PFSK-1 (cell line): ENCODE measurements around the gene NPIPB6.

Experiments
- FOXP2 ChIP-seq: optimal IDR thresholded peaks from 2 replicates; pipeline ENCODE3; 2011; ENCODE audit warnings: borderline replicate concordance, control low read depth, inconsistent platforms; ENCODE audit not compliant: insufficient read depth; ENCODE audit errors: extremely low read length, extremely low read depth
- POLR2AphosphoS5 ChIP-seq: IDR thresholded peaks from 2 replicates; pipeline ENCODE4 v1.6.1; 2012; ENCODE audit warnings: low read depth, mild to moderate bottlenecking, control low read depth, low read length, moderate library complexity
- SIN3A ChIP-seq: IDR thresholded peaks from 2 replicates; pipeline ENCODE4 v1.6.1; 2012; ENCODE audit warnings: mild to moderate bottlenecking, low read length, moderate library complexity, borderline replicate concordance; ENCODE audit not compliant: insufficient read depth
- TAF1 ChIP-seq: IDR thresholded peaks from 2 replicates; pipeline ENCODE4 v1.6.1; 2012; ENCODE audit warnings: low read length, control low read depth, borderline replicate concordance; ENCODE audit not compliant: insufficient read depth
- TF ChIP-seq, protein P1 (sequence below), 2 experiments: IDR thresholded peaks; 2 replicates each; pipeline versions ENCODE4 v1.6.1 to v1.8.0; 2011 to 2012; ENCODE audit warnings: low read depth in 2 of 2, low read length in 2 of 2, control low read depth in 1 of 2, inconsistent platforms in 1 of 2, mild to moderate bottlenecking in 1 of 2, moderate library complexity in 1 of 2; ENCODE audit not compliant: insufficient read depth in 1 of 2

NPIPB6 gene

DNA sequence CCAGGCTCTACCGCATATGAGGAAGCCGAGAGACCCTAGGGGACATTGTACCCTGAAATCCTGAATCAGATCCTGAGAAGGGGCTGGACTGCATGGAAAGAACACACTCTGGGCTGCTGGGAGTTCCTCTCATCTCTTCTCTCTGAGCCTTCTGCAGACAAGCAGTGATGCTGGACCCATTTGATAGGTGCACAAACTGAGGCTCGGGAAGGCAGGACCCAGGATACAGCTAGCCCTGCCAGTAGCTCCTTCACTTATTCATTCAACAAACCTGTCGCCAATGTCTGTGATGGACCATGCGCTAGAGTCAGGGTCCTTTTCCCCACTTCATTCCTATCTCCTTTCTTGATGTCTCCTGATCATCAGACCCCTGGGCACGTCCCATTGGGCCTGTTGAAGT is 69.1 kb downstream of the NPIPB6 start:
- TF ChIP-seq SIN3A: no peak
- no peak for TF ChIP-seq FOXP2
- TF ChIP-seq, protein P1, sequence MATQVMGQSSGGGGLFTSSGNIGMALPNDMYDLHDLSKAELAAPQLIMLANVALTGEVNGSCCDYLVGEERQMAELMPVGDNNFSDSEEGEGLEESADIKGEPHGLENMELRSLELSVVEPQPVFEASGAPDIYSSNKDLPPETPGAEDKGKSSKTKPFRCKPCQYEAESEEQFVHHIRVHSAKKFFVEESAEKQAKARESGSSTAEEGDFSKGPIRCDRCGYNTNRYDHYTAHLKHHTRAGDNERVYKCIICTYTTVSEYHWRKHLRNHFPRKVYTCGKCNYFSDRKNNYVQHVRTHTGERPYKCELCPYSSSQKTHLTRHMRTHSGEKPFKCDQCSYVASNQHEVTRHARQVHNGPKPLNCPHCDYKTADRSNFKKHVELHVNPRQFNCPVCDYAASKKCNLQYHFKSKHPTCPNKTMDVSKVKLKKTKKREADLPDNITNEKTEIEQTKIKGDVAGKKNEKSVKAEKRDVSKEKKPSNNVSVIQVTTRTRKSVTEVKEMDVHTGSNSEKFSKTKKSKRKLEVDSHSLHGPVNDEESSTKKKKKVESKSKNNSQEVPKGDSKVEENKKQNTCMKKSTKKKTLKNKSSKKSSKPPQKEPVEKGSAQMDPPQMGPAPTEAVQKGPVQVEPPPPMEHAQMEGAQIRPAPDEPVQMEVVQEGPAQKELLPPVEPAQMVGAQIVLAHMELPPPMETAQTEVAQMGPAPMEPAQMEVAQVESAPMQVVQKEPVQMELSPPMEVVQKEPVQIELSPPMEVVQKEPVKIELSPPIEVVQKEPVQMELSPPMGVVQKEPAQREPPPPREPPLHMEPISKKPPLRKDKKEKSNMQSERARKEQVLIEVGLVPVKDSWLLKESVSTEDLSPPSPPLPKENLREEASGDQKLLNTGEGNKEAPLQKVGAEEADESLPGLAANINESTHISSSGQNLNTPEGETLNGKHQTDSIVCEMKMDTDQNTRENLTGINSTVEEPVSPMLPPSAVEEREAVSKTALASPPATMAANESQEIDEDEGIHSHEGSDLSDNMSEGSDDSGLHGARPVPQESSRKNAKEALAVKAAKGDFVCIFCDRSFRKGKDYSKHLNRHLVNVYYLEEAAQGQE (IDR thresholded peaks at IDR 0.05; ENCODE audit: insufficient read depth in 1 of 2, low read depth in 2 of 2, low read length in 2 of 2): no peak
- no peak for TF ChIP-seq POLR2AphosphoS5
- TF ChIP-seq TAF1: no peak

DNA sequence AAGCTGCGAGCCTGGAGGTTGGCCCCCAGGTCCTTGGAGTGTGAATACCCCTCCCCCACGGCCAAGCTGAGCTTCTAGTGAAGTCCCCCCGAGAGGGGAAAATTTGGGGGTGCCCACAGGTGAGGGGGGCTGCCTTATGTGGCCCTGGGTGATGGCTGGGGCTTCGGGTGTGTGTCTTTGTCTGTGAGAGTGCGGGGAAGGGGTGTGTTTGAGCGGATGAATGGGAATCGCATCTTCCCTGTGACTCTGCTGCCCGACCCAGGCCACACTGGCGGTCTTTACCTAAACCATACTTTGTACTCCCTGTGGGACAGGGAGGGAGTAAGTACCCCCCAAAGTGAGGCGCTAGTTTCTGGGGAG is 69.7 kb downstream of the NPIPB6 start:
- TF ChIP-seq, protein P1 (IDR thresholded peaks at IDR 0.05; ENCODE audit: insufficient read depth in 1 of 2, low read depth in 2 of 2, low read length in 2 of 2): no peak
- TF ChIP-seq POLR2AphosphoS5: no peak
- no peak for TF ChIP-seq FOXP2
- TF ChIP-seq SIN3A: no peak
- no peak for TF ChIP-seq TAF1

DNA sequence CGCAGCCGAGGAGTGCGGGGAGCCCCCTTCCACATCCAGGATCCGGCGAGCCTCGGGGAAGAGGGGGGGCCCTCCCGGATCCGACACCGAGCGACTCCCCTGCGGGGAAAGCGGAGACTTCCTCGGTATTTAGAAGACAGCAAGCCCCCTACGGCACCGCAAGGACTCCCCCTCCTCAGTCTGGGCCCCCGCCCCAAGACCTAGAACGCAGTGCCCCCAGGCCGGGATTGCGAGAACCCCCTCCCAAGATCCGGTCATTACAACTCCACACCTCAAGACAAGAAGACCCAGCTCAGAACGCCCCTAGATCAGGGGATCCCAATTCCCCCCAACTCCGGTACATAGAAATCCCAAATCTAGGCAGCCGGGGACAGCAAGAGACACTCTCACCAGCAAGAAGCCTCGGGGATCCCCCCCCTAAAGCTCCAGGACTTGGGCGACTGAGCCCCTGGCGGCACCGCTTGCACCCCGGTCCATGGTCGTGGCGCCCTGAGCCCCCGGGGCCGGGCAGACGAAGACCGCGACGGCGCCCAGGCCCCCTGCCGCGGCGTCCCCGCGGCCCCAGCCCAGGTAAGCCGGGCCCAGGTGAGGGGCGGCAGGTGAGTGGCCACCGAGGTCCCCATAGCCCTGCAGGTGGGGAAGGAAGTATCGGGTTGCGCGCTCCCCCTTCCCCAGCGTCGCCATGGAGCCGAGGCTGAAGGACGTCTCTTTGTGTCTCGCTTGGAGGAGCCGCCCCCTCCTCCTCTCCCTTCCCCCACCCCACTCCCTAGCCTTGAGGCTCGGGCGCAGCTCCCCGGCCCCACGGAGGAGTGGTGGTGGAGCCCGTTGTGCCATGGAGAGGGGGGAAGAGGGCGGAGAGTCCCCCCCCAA is 70.3 kb downstream of the NPIPB6 start:
- TF ChIP-seq SIN3A (no peak), POLR2AphosphoS5 (no peak), TAF1 (no peak), FOXP2 (no peak)
- TF ChIP-seq, protein P1 (IDR thresholded peaks at IDR 0.05; ENCODE audit: insufficient read depth in 1 of 2, low read depth in 2 of 2, low read length in 2 of 2): no peak
